HCT116 (cell line): ENCODE data around the gene PCCA. TPM values are rescaled to one million over a fixed set of nuclear protein-coding genes. Genes with fewer than 3 reads are reported as not detected.

Source experiments
- ATAC-seq: fragments of 200-7000 bp; cut with Tn5 transposase; 2 replicates; pipeline ENCODE4 v1.9.1; 2020; ENCODE audit warnings: mild to moderate bottlenecking, moderate library complexity
- BruUV-seq: library from RNA; stranded (reverse); fragments of 400-500 nt; replicated peaks from 2 replicates; lab custom pipeline; 2021; lab: Mats Ljungman, UMichigan
- CTCF ChIA-PET: fragments of 300-600 bp; sonication (Branson Sonifier 250); formaldehyde crosslinking; loops from one replicate; lab custom pipeline; 2021; ENCODE audit warnings: antibody characterized with exemption; lab: Charles Lee
- POLR2A ChIA-PET: fragments of 300-600, 350-600 bp; sonication (Branson Sonifier 250); formaldehyde crosslinking; loops from one replicate; lab custom pipeline; 2021; ENCODE audit warnings: antibody characterized with exemption; lab: Charles Lee
- RAD21 ChIA-PET, 2 experiments: fragments of 300-600 bp; sonication (Branson Sonifier 250); formaldehyde crosslinking; loops; one replicate each; lab custom pipeline; 2023; ENCODE audit warnings: low total read pairs in 2 of 2; ENCODE audit not compliant: uncharacterized antibody in 2 of 2, unreplicated experiment in 2 of 2, low non-redundant PET in 1 of 2; lab: Charles Lee
- DNase-seq: peaks from one replicate; pipeline ENCODE4 v3.0.0-alpha.2; 2010; ENCODE audit warnings: low read depth, low spot score
- H2AFZ ChIP-seq: fragments of 200-600 bp; shearing (Covaris generic), sonication (generic); 2 replicates; pipeline ENCODE4 v1.6.1; 2017; ENCODE audit warnings: low read depth, mixed run types, mixed read lengths, antibody characterized with exemption, low read length; ENCODE audit not compliant: poor library complexity, severe bottlenecking
- H3K27ac ChIP-seq: 2 replicates; pipeline ENCODE4 v1.5.1; 2012; ENCODE audit warnings: low read depth, low read length
- H3K27me3 ChIP-seq: fragments of 200-600 bp; sonication (generic); 2 replicates; pipeline ENCODE4 v1.6.1; 2016; ENCODE audit warnings: mixed run types, low read length, mixed read lengths; ENCODE audit not compliant: insufficient read depth
- H3K36me3 ChIP-seq, 2 experiments: fragments of 200-500 bp in 1 of 2; fragments of 200-600 bp in 1 of 2; sonication (Bioruptor generic) in 1 of 2; sonication (generic) in 1 of 2; 2 replicates each; pipeline versions ENCODE4 v1.5.1 to v1.6.1; 2014 to 2016; ENCODE audit warnings: low read length in 2 of 2, inconsistent platforms in 1 of 2, mixed read lengths in 1 of 2, mixed run types in 1 of 2; ENCODE audit not compliant: insufficient read depth in 2 of 2, control insufficient read depth in 1 of 2
- H3K4me1 ChIP-seq, 2 experiments: fragments of 200-600 bp in 1 of 2; sonication (generic) in 1 of 2; 2 replicates each; pipeline versions ENCODE4 v1.5.1 to v1.6.1; 2012 to 2017; ENCODE audit warnings: low read length in 2 of 2, inconsistent platforms in 1 of 2, mild to moderate bottlenecking in 1 of 2, mixed read lengths in 1 of 2, mixed run types in 1 of 2, moderate library complexity in 1 of 2; ENCODE audit not compliant: insufficient read depth in 2 of 2, control insufficient read depth in 1 of 2
- H3K4me2 ChIP-seq: fragments of 200-600 bp; sonication (generic); 2 replicates; pipeline ENCODE4 v1.6.1; 2017; ENCODE audit warnings: mixed run types, low read length, mixed read lengths
- H3K4me3 ChIP-seq, 2 experiments: fragments of 200-600 bp in 1 of 2; sonication (generic) in 1 of 2; replicated peaks in 1 of 2; 2 replicates each; pipeline ENCODE4 v1.5.1; 2011 to 2016; ENCODE audit warnings: low read length in 2 of 2, control low read depth in 1 of 2, low read depth in 1 of 2, mild to moderate bottlenecking in 1 of 2, mixed read lengths in 1 of 2, mixed run types in 1 of 2
- H3K79me2 ChIP-seq: fragments of 200-600 bp; sonication (generic); 2 replicates; pipeline ENCODE4 v1.6.1; 2017; ENCODE audit warnings: mild to moderate bottlenecking, mixed run types, low read length, moderate library complexity, mixed read lengths; ENCODE audit not compliant: insufficient read depth
- H3K9ac ChIP-seq: fragments of 200-600 bp; sonication (generic); 2 replicates; pipeline ENCODE4 v1.6.1; 2016; ENCODE audit warnings: low read length, mixed read lengths
- H3K9me2 ChIP-seq: fragments of 200-600 bp; sonication (generic), shearing (Covaris generic); 2 replicates; pipeline ENCODE4 v1.6.1; 2017; ENCODE audit warnings: mixed run types, mild to moderate bottlenecking, moderate library complexity; ENCODE audit not compliant: insufficient read depth
- H3K9me3 ChIP-seq, 2 experiments: fragments of 200-500 bp in 1 of 2; fragments of 200-600 bp in 1 of 2; sonication (Bioruptor generic) in 1 of 2; sonication (generic) in 1 of 2; 2 replicates each; pipeline ENCODE4 v1.6.1; 2014 to 2017; ENCODE audit warnings: low read length in 2 of 2, mixed read lengths in 2 of 2, inconsistent platforms in 1 of 2, low read depth in 1 of 2, mild to moderate bottlenecking in 1 of 2, mixed run types in 1 of 2, moderate library complexity in 1 of 2; ENCODE audit not compliant: control insufficient read depth in 1 of 2, insufficient read depth in 1 of 2
- H4K20me1 ChIP-seq: fragments of 200-600 bp; sonication (generic), shearing (Covaris generic); 2 replicates; pipeline ENCODE4 v1.6.1; 2017; ENCODE audit warnings: mixed run types, mild to moderate bottlenecking, moderate library complexity; ENCODE audit not compliant: insufficient read depth
- ELF1 ChIP-seq: IDR thresholded peaks from 2 replicates; pipeline ENCODE4 v1.6.1; 2012; ENCODE audit warnings: low read depth, borderline replicate concordance
- POLR2AphosphoS5 ChIP-seq: IDR thresholded peaks from 2 replicates; pipeline ENCODE4 v1.6.1; 2011; ENCODE audit warnings: mild to moderate bottlenecking, low read depth, low read length, moderate library complexity
- SP1 ChIP-seq: IDR thresholded peaks from 2 replicates; pipeline ENCODE4 v1.6.1; 2012; ENCODE audit warnings: low read depth
- SRF ChIP-seq: IDR thresholded peaks from 2 replicates; pipeline ENCODE4 v1.6.1; 2012; ENCODE audit warnings: low read depth
- TCF7L2 ChIP-seq: IDR thresholded peaks from 2 replicates; pipeline ENCODE4 v1.7.0; 2011; ENCODE audit warnings: borderline replicate concordance, inconsistent platforms; ENCODE audit not compliant: insufficient read depth, insufficient read length; ENCODE audit errors: extremely low read depth
- intact Hi-C: fragments of 100-400 bp; cut with micrococcal nuclease; formaldehyde crosslinking; loops from 2 replicates; pipeline ENCODE4 v1.10.0; 2022
- total RNA-seq: library from RNA; stranded (reverse); gene quantifications from one replicate; pipeline ENCODE4 v1.2.1, GENCODE V29; 2021; ENCODE audit not compliant: unreplicated experiment
- TF ChIP-seq, protein P1 (sequence below): IDR thresholded peaks from 2 replicates; pipeline ENCODE4 v1.6.1; 2012; ENCODE audit warnings: low read depth
- TF ChIP-seq, protein P2 (sequence below): IDR thresholded peaks from 2 replicates; pipeline ENCODE4 v1.6.1; 2011; ENCODE audit warnings: mild to moderate bottlenecking, low read length, moderate library complexity; ENCODE audit not compliant: insufficient replicate concordance; ENCODE audit errors: extremely low read depth

Gene PCCA
- total RNA-seq, 1 experiment from 2014 or later = 23.0 TPM

GRCh38 chr13:100154842-100155416, 66.0 kb downstream of the PCCA start:
- ATAC-seq (no peak), DNase-seq (no peak)
- Histone ChIP-seq H3K27ac (no peak overlapping the region), H3K9ac (no peak overlapping the region), H3K27me3 (no peaks in the 10 kb centered on the region), H3K4me2 (no peak overlapping the region), H3K79me2 (no peaks in the 10 kb centered on the region), H4K20me1 (no peaks in the 10 kb centered on the region), H3K4me1 (no peaks in the 10 kb centered on the region), H2AFZ (no peak overlapping the region), H3K9me3 (no peaks in the 10 kb centered on the region), H3K4me3 (no peak overlapping the region), H3K9me2 (no peaks in the 10 kb centered on the region), H3K36me3 (no peaks in the 10 kb centered on the region)
- TF ChIP-seq POLR2AphosphoS5 (no peak), TCF7L2 (no peak), ELF1 (no peak), SRF (no peak), SP1 (no peak)
- TF ChIP-seq, protein P1, sequence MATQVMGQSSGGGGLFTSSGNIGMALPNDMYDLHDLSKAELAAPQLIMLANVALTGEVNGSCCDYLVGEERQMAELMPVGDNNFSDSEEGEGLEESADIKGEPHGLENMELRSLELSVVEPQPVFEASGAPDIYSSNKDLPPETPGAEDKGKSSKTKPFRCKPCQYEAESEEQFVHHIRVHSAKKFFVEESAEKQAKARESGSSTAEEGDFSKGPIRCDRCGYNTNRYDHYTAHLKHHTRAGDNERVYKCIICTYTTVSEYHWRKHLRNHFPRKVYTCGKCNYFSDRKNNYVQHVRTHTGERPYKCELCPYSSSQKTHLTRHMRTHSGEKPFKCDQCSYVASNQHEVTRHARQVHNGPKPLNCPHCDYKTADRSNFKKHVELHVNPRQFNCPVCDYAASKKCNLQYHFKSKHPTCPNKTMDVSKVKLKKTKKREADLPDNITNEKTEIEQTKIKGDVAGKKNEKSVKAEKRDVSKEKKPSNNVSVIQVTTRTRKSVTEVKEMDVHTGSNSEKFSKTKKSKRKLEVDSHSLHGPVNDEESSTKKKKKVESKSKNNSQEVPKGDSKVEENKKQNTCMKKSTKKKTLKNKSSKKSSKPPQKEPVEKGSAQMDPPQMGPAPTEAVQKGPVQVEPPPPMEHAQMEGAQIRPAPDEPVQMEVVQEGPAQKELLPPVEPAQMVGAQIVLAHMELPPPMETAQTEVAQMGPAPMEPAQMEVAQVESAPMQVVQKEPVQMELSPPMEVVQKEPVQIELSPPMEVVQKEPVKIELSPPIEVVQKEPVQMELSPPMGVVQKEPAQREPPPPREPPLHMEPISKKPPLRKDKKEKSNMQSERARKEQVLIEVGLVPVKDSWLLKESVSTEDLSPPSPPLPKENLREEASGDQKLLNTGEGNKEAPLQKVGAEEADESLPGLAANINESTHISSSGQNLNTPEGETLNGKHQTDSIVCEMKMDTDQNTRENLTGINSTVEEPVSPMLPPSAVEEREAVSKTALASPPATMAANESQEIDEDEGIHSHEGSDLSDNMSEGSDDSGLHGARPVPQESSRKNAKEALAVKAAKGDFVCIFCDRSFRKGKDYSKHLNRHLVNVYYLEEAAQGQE = no peak
- TF ChIP-seq, protein P2, sequence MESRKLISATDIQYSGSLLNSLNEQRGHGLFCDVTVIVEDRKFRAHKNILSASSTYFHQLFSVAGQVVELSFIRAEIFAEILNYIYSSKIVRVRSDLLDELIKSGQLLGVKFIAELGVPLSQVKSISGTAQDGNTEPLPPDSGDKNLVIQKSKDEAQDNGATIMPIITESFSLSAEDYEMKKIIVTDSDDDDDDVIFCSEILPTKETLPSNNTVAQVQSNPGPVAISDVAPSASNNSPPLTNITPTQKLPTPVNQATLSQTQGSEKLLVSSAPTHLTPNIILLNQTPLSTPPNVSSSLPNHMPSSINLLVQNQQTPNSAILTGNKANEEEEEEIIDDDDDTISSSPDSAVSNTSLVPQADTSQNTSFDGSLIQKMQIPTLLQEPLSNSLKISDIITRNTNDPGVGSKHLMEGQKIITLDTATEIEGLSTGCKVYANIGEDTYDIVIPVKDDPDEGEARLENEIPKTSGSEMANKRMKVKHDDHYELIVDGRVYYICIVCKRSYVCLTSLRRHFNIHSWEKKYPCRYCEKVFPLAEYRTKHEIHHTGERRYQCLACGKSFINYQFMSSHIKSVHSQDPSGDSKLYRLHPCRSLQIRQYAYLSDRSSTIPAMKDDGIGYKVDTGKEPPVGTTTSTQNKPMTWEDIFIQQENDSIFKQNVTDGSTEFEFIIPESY = no peak
- ChIA-PET CTCF (no interaction called here), POLR2A (no interaction called here), RAD21 (no interaction called here)
- no TSS peak for BruUV-seq
- intact Hi-C loops = no loop called here
